GM21360 (cell line): ENCODE data around the gene EML6.

Experiments used
- ATAC-seq: cut with Tn5 transposase; IDR thresholded peaks from one replicate; pipeline ENCODE4 v1.9.1; 2021; ENCODE audit warnings: mild to moderate bottlenecking, moderate library complexity; ENCODE audit not compliant: unreplicated experiment

Gene EML6

GRCh38 chr2:54957321-54957999 lies 234.0 kb downstream of the EML6 start:
- no peak for ATAC-seq

DNA sequence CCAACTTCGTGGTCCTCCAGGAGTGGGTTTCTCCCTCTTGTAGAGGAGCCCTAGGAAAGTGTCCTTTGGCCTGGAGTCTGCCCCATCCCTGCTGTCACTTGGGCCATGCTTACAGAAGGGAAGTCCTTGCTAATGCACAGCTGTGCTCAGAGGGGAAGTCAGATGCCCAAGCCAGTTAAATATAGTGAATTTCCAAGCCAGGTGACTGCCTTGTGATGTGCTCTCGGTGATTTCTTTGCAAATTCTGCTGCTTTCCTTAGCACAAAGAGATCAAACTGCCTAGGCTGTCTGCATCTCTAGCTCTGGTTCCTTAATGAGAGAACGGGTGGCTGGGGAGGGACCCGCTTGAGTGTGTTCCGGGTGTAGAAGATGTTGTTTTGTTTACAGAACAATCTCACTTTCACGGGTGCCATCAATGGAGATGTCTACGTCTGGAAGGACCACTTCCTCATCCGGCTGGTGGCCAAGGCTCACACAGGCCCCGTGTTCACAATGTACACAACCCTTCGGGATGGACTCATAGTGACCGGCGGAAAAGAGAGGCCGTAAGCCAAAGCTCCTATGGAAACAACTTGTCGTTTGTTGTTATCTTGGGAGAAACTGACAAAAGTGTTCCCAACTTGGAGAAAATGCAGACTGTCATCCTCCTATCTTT lies 235.4 kb downstream of the EML6 start:
- no peak for ATAC-seq

GRCh38 chr2:54960164-54960563 lies 236.7 kb downstream of the EML6 start:
- ATAC-seq, result no peak

DNA sequence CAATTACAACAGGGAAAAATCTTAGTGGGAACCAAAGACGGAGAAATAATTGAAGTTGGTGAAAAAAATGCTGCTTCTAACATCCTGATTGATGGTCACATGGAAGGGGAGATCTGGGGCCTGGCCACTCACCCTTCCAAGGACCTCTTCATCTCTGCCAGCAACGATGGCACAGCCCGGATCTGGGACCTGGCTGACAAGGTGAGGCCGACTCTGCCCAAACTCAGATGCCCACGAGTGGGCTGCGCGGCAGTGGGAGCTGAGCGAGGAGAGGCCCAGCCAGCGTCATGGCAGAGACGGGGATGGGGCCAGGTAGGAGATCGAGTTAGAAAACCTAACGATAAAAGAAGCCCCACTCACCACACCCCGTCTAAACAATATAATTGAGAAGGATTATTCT lies 239.0 kb downstream of the EML6 start:
- ATAC-seq, result no peak

- ATAC-seq, result no peak
Observed at GRCh38 chr2:54962935-54963440, 239.5 kb downstream of the EML6 start.

- ATAC-seq, result no peak
Observed at GRCh38 chr2:54963476-54963875, 240.0 kb downstream of the EML6 start.

DNA sequence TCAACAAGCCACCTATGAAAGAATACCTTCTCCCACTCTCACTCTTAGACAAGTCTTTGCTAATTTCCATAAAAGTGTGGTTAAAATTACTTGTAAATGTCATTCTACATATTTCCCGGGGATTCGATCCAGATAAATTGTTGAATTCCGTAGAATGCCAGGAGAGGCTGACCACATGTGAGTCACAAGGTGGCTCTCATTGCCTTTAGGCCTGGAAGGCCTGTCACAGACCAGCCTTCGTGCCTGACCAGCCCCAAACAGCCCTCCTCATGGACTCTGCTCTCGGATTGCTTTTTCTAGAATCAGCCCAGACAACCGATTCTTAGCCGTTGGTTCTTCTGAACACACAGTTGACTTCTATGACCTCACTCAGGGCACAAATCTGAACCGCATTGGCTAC lies 240.8 kb downstream of the EML6 start:
- no peak for ATAC-seq

- no peak for ATAC-seq
Observed at GRCh38 chr2:54964816-54965215, 241.4 kb downstream of the EML6 start.

DNA sequence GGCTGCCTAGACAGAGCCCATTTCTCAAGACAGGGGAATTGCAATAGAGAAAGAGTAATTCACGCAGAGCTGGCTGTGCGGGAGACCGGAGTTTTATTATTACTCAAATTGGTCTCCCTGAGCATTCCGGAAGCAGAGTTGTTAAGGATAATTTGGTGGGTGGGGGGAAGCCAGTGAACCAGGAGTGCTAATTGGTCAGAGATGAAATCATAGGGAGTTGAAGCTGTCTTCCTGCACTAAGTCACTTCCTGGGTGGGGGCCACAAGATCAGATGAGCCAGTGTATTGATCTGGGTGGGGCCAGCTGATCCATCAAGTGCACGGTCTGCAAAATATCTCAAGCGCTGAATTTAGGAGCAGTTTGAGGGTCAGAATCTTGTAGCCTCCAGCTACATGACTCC lies 242.0 kb downstream of the EML6 start:
- ATAC-seq, result no peak

GRCh38 chr2:54966165-54966832 lies 242.8 kb downstream of the EML6 start:
- no peak for ATAC-seq

GRCh38 chr2:54966837-54967236 lies 243.4 kb downstream of the EML6 start:
- ATAC-seq, result no peak

- ATAC-seq, result no peak
Observed at GRCh38 chr2:54967269-54967668, 243.8 kb downstream of the EML6 start.

GRCh38 chr2:54967759-54968365 lies 244.4 kb downstream of the EML6 start:
- ATAC-seq, result no peak

DNA sequence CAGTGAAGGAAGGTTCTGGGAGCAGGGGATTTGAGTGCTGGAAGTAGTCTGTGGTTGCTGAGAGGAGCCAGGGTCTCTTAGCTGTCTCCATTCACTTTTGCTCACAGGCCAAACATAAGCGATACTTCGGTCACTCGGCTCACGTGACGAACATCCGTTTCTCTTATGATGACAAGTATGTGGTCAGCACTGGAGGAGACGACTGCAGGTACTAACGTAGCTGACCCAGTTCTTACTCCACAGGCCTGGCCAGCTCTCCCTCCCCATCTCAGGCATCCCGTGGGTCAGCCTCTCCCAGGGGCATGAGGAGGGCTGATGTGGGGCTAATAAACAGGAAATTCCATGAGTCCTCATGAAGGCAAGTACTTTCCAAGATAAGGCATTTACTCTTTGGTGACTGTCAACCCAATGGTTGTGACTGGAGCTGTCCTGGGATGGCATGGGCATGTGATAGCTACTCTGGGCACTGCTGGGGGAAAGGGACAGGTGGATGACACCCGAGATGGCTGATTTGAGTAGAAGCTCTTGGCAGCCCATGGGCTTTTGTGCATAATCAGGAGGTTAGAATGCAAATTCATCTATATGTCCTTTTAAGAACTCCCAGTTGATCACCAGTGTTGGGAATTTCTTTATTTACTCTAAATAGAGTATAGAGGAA lies 245.2 kb downstream of the EML6 start:
- ATAC-seq, result no peak

DNA sequence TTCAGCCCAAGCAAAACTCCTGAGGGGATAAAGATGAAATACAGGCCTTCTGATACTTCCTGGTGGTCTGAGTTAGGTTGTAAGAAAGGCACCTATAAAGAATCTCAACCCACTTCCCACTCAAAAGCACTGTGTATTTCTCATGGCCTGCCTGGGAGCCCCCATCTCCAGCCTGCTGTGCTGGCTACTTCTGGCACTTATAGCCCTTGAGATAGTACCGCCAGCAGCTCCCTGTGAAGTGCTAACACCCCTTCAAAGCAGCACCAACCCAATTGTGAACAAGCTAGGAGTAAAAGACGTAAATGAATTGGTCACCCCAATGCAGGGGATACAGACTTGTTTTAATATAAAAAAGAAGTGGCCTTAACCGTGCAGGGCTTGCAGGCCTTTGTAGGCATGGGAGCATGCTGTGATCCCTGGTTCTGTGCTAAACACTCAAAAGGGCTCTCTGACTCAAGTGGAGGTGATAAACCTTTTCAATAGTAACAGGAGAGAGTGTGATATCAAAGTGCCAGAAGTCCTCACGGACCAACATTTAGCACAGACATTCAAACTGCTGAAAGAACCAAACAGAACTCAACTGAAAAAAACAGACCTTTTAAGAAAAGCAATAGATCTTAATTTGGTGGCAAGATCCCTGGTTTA lies 246.0 kb downstream of the EML6 start:
- ATAC-seq, result no peak

DNA sequence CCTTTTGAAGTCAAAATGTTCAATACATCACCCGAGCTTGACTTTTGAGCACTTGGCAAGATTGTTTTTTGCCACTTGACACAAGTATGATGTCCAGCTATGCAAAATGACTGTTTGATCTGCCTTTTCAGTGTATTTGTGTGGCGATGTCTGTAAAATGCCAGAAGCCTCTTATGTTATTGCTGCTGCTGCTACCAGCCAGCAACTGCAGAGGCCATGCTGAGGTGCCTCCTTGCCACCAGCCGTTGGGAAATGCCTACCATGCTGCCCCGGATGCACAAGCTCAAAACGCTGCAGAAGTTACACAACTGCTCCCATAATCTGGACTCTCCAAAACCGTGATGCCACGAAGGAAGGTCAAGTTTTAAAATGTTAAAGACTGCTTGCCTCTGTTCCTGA lies 246.5 kb downstream of the EML6 start:
- no peak for ATAC-seq

- no peak for ATAC-seq
Observed at GRCh38 chr2:54975175-54975574, 251.7 kb downstream of the EML6 start.

- ATAC-seq, result no peak
Observed at GRCh38 chr2:54975598-54976492, 252.4 kb downstream of the EML6 start.

GRCh38 chr2:54977149-54977548 lies 253.7 kb downstream of the EML6 start:
- peak; percentile 89 for ATAC-seq
